Activated T-helper 2 cell treated with anti-CD3 and anti-CD28 coated beads, Interferon-gamma antibody, Interleukin-2, Interleukin-4, amounts not matched to agents 10 μg/mL and 5 μg/mL and 100 μg/mL, durations not matched to agents 14 hours and 24 hours and 36 hours (primary cell): Measurements from ENCODE around the gene ENPP5. TPM values are rescaled to one million over a fixed set of nuclear protein-coding genes. Genes with fewer than 3 reads are reported as not detected.
"Not testable (repeated sequence)": the region's sequence is repeated elsewhere in the genome, so short reads cannot be mapped to it uniquely, and the experiment has no call there.

Experiments
- DNase-seq: peaks from one replicate; pipeline ENCODE4 v3.0.0; 2021; ENCODE audit warnings: low spot score
- H3K27ac Mint-ChIP-seq: one replicate; pipeline ENCODE4 v1.8.0; 2021; ENCODE audit warnings: mixed read lengths
- H3K27me3 Mint-ChIP-seq: one replicate; pipeline ENCODE4 v1.8.0; 2021; ENCODE audit warnings: low read depth, mixed read lengths
- H3K36me3 Mint-ChIP-seq: one replicate; pipeline ENCODE4 v1.8.0; 2021; ENCODE audit warnings: low read depth, mixed read lengths
- H3K4me1 Mint-ChIP-seq: one replicate; pipeline ENCODE4 v1.8.0; 2021; ENCODE audit warnings: low read depth, mixed read lengths
- H3K4me3 Mint-ChIP-seq: one replicate; pipeline ENCODE4 v1.8.0; 2021; ENCODE audit warnings: low read depth, mild to moderate bottlenecking, moderate library complexity, mixed read lengths
- H3K9me3 Mint-ChIP-seq: one replicate; pipeline ENCODE4 v1.8.0; 2021; ENCODE audit warnings: mixed read lengths
- intact Hi-C: fragments of 100-400 bp; cut with micrococcal nuclease; formaldehyde crosslinking; loops from one replicate; pipeline ENCODE4 v1.15.1; 2023
- total RNA-seq: library from RNA; stranded (reverse); gene quantifications from 2 replicates; pipeline ENCODE4 v1.2.3, GENCODE V29; 2022

The ENPP5 gene
- total RNA-seq, 1 donor from 2014 or later: not detected

GRCh38 chr6:46128476-46128875 is 42.3 kb downstream of the ENPP5 start:
- DNase-seq: no peak
- intact Hi-C loops: loop anchor here (2.0 to 5.0 kb wide), 3 partner anchors 38 to 118 kb away; no protein-coding TSS in a partner anchor
- Mint-ChIP-seq H3K36me3 (peaks cover 3% of the 10 kb centered on the region), H3K4me1 (peaks cover 15% of the 10 kb centered on the region), H3K27me3 (peaks cover 20% of the 10 kb centered on the region), H3K4me3 (peak overlapping the region; percentile 14), H3K9me3 (no peaks in the 10 kb centered on the region), H3K27ac (no peak overlapping the region)

- H3K36me3 Mint-ChIP-seq, DNase-seq, H3K4me3 Mint-ChIP-seq, intact Hi-C loops, H3K4me1 Mint-ChIP-seq, H3K27ac Mint-ChIP-seq: not testable (repeated sequence)
- Mint-ChIP-seq H3K9me3 (peaks cover 12% of the 10 kb centered on the region), H3K27me3 (peaks cover 19% of the 10 kb centered on the region)
These were observed 51.1 kb downstream of the ENPP5 start for GRCh38 chr6:46119679-46120078.

GRCh38 chr6:46118836-46119235 is 51.9 kb downstream of the ENPP5 start:
- peaks cover 3% of the 10 kb centered on the region for H3K4me1 Mint-ChIP-seq
- intact Hi-C loops: no loop called here
- H3K27ac Mint-ChIP-seq: no peak overlapping the region
- DNase-seq: no peak
- peaks cover 13% of the 10 kb centered on the region for H3K27me3 Mint-ChIP-seq
- no peaks in the 10 kb centered on the region for H3K36me3 Mint-ChIP-seq
- peaks cover 12% of the 10 kb centered on the region for H3K9me3 Mint-ChIP-seq
- H3K4me3 Mint-ChIP-seq: no peak overlapping the region

- Mint-ChIP-seq H3K27ac (no peak overlapping the region), H3K4me3 (no peak overlapping the region), H3K4me1 (peaks cover 3% of the 10 kb centered on the region), H3K36me3 (no peaks in the 10 kb centered on the region), H3K9me3 (peaks cover 12% of the 10 kb centered on the region), H3K27me3 (peaks cover 8% of the 10 kb centered on the region)
- intact Hi-C loops: no loop called here
- no peak for DNase-seq
These were observed 52.6 kb downstream of the ENPP5 start for GRCh38 chr6:46118157-46118556.

- peaks cover 3% of the 10 kb centered on the region for H3K4me1 Mint-ChIP-seq
- no peak for DNase-seq
- intact Hi-C loops: no loop called here
- no peaks in the 10 kb centered on the region for H3K36me3 Mint-ChIP-seq
- peaks cover 4% of the 10 kb centered on the region for H3K9me3 Mint-ChIP-seq
- no peak overlapping the region for H3K4me3 Mint-ChIP-seq
- H3K27me3 Mint-ChIP-seq: no peaks in the 10 kb centered on the region
- no peak overlapping the region for H3K27ac Mint-ChIP-seq
These were observed 54.5 kb downstream of the ENPP5 start for GRCh38 chr6:46116289-46116688.

- no peak for DNase-seq
- no peaks in the 10 kb centered on the region for H3K27me3 Mint-ChIP-seq
- H3K4me3 Mint-ChIP-seq: no peak overlapping the region
- peaks cover 3% of the 10 kb centered on the region for H3K4me1 Mint-ChIP-seq
- H3K27ac Mint-ChIP-seq: no peak overlapping the region
- peaks cover 4% of the 10 kb centered on the region for H3K9me3 Mint-ChIP-seq
- intact Hi-C loops: no loop called here
- H3K36me3 Mint-ChIP-seq: no peaks in the 10 kb centered on the region
These were observed 55.1 kb downstream of the ENPP5 start for GRCh38 chr6:46115634-46116033.

GRCh38 chr6:46113370-46113769 is 57.4 kb downstream of the ENPP5 start:
- DNase-seq: no peak
- intact Hi-C loops: no loop called here

More at GRCh38 chr6:46113370-46113769, 57.4 kb downstream of the ENPP5 start:
- H3K4me1 Mint-ChIP-seq: no peaks in the 10 kb centered on the region
- H3K27ac Mint-ChIP-seq: no peak overlapping the region
- H3K36me3 Mint-ChIP-seq: no peaks in the 10 kb centered on the region
- no peak overlapping the region for H3K4me3 Mint-ChIP-seq
- no peaks in the 10 kb centered on the region for H3K27me3 Mint-ChIP-seq
- peaks cover 3% of the 10 kb centered on the region for H3K9me3 Mint-ChIP-seq

Other genes starting within 250 kb of the ENPP5 start
- gene CLIC5, start 155.1 kb downstream of the ENPP5 start, total RNA-seq: 3.0 and 3.8 TPM in 2 replicates
- 5.4 TPM in 2 replicates for gene ENPP4, start 41.0 kb downstream of the ENPP5 start, total RNA-seq